Progenitor cell of endocrine pancreas (in vitro differentiated cells): ENCODE measurements around the gene MTHFD1L. TPM values are rescaled to one million over a fixed set of nuclear protein-coding genes. Genes with fewer than 3 reads are reported as not detected.
A peak's percentile ranks its signal among the peaks of the same experiment; 100 is the strongest.

ENCODE experiments used
- DNase-seq: peaks from one replicate; pipeline ENCODE4 v3.0.0; 2021; ENCODE audit warnings: low spot score; ENCODE audit not compliant: unreplicated experiment
- H3K27ac Mint-ChIP-seq: 2 replicates; pipeline ENCODE4 v1.8.0; 2021; ENCODE audit warnings: mild to moderate bottlenecking, moderate library complexity, mixed read lengths
- H3K27me3 Mint-ChIP-seq: 2 replicates; pipeline ENCODE4 v1.8.0; 2021; ENCODE audit warnings: mixed read lengths
- H3K36me3 Mint-ChIP-seq: 2 replicates; pipeline ENCODE4 v1.8.0; 2022; ENCODE audit warnings: mixed read lengths; ENCODE audit not compliant: insufficient read depth
- H3K4me1 Mint-ChIP-seq: 2 replicates; pipeline ENCODE4 v1.8.0; 2021; ENCODE audit warnings: low read depth, mixed read lengths
- H3K4me3 Mint-ChIP-seq: 2 replicates; pipeline ENCODE4 v1.8.0; 2021; ENCODE audit warnings: low read depth, mild to moderate bottlenecking, moderate library complexity, mixed read lengths
- H3K9me3 Mint-ChIP-seq: 2 replicates; pipeline ENCODE4 v1.8.0; 2021; ENCODE audit warnings: low read depth, mixed read lengths
- total RNA-seq: library from RNA; stranded (reverse); gene quantifications from 2 replicates; pipeline ENCODE4 v1.2.1, GENCODE V29; 2021
- TF ChIP-seq, protein P1 (sequence below): fragments of 200-600 bp; sonication (generic); IDR thresholded peaks from one replicate; pipeline ENCODE4 v1.5.0; 2021; ENCODE audit warnings: antibody characterized with exemption, mild to moderate bottlenecking; ENCODE audit not compliant: unreplicated experiment

MTHFD1L gene
- total RNA-seq, 1 donor from 2014 or later = 37.4 TPM

DNA sequence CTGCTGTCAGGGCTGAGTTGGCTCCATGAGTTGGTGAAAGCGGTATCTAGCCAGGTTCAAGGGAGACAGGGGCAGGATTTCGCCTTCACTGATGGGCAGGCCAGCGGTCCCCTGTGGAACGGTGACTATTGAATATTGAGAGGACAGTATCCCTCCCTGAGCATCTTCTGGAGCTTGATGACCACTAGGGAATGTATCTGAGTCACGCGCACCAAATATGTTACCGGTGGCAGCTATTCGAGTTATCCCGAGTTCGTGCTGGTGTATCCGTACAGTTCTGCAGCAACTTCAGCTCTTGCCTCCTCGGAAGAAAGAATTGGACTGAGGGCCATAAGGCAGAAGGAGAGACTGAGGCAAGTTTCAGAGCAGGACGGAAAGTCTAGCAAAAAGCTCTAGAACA is 24.8 kb downstream of the MTHFD1L start:
- Mint-ChIP-seq H3K27ac (no peak overlapping the region), H3K36me3 (peaks cover 18% of the 10 kb centered on the region), H3K27me3 (no peaks in the 10 kb centered on the region), H3K4me1 (no peaks in the 10 kb centered on the region), H3K4me3 (no peak overlapping the region), H3K9me3 (no peaks in the 10 kb centered on the region)
- DNase-seq = no peak
- TF ChIP-seq, protein P1, sequence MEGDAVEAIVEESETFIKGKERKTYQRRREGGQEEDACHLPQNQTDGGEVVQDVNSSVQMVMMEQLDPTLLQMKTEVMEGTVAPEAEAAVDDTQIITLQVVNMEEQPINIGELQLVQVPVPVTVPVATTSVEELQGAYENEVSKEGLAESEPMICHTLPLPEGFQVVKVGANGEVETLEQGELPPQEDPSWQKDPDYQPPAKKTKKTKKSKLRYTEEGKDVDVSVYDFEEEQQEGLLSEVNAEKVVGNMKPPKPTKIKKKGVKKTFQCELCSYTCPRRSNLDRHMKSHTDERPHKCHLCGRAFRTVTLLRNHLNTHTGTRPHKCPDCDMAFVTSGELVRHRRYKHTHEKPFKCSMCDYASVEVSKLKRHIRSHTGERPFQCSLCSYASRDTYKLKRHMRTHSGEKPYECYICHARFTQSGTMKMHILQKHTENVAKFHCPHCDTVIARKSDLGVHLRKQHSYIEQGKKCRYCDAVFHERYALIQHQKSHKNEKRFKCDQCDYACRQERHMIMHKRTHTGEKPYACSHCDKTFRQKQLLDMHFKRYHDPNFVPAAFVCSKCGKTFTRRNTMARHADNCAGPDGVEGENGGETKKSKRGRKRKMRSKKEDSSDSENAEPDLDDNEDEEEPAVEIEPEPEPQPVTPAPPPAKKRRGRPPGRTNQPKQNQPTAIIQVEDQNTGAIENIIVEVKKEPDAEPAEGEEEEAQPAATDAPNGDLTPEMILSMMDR = no peak

DNA sequence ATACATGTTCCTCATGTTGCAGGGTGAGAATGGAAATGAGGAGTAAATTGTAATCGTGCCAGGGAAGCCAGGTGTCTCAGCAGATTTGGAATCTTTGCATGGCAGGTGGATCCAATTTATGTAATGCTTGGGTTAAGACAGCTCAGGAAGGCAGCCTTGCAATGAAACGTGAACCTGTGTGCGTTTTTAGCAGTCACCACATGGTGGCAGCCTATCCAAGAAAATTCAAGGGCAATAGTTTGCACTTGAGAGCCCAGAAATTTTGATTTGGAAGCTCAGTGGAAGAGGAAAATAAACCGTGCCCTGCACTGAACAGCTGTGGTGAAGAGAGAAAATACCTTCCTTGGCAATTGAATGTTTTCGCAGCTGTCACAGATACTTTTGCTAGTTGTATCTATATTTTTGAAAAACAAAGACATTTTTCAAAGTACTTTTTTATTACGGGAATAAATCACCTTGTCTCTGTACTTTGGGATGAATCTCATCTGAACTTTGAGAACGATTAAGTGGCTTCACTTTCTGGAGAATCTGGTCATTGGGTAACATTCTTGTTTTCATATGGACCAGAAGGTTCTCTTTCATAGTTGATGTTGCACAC is 26.5 kb downstream of the MTHFD1L start:
- Mint-ChIP-seq H3K36me3 (peaks cover 11% of the 10 kb centered on the region), H3K4me1 (no peaks in the 10 kb centered on the region), H3K27me3 (no peaks in the 10 kb centered on the region), H3K9me3 (no peaks in the 10 kb centered on the region), H3K27ac (no peak overlapping the region), H3K4me3 (no peak overlapping the region)
- DNase-seq = peak; percentile 46
- TF ChIP-seq, protein P1 = peak; percentile 83

DNA sequence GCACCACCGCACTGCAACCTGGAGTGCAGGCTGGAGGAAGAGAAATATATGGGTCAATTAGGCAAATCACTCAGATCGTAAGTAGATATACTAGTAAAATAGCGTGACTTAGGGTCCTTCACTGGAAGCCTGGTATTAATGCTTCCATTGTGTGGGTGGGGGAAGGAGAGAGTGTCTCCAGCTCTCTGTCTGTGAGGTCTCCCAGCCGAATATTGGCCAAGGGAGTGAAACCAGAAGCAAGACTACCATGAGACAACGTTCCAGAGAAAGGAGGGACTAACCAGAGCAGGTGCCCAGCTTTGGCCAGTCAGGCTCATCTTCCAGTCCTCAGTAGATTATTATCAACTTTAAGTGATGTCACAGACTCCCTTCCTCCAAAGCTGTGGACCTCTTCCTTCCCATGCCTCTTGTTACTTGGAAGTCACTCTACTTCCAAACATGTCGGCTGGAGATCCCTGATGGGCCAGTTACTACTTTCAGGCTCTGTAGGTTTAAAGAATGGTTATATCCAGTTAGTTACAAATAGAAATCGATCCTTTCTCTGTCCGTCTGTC is 28.8 kb downstream of the MTHFD1L start:
- Mint-ChIP-seq H3K9me3 (no peaks in the 10 kb centered on the region), H3K27ac (no peak overlapping the region), H3K4me3 (no peak overlapping the region), H3K4me1 (no peaks in the 10 kb centered on the region), H3K36me3 (peaks cover 5% of the 10 kb centered on the region), H3K27me3 (no peaks in the 10 kb centered on the region)
- TF ChIP-seq, protein P1 = no peak
- no peak for DNase-seq

DNA sequence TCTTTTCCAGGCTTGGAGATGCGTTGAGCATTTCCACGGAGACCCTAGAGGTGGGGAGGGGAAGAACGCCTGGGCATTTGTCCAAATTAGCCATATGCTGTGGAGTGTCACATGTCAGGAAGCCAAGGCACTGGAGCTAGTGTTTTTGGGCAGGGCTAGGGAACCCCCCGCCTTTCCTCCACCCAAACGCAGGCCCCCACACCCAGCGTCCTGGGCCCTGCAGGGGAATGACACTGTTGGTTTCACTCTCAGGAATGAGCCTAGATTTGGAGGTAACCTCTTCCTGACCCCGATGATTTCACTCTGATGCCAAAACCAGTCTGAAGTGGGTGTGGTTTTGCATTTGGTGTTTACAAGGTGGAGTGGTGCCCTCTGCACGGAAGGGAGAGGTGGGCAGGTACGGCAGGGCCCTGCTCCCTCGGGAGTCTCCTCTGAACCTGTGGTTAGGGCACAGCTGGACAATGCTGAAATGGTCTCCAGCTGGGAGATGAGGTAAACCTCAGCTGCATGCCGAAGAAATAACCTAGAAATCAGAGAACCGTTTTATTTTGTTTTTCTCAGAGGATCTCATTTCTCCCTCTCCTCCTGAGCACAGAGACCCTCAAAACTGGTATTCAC is 29.5 kb downstream of the MTHFD1L start:
- H3K4me1 Mint-ChIP-seq = no peaks in the 10 kb centered on the region
- TF ChIP-seq, protein P1 = no peak
- H3K9me3 Mint-ChIP-seq = no peaks in the 10 kb centered on the region
- no peak overlapping the region for H3K4me3 Mint-ChIP-seq
- no peak overlapping the region for H3K27ac Mint-ChIP-seq
- H3K36me3 Mint-ChIP-seq = peaks cover 5% of the 10 kb centered on the region
- H3K27me3 Mint-ChIP-seq = no peaks in the 10 kb centered on the region
- DNase-seq = no peak

DNA sequence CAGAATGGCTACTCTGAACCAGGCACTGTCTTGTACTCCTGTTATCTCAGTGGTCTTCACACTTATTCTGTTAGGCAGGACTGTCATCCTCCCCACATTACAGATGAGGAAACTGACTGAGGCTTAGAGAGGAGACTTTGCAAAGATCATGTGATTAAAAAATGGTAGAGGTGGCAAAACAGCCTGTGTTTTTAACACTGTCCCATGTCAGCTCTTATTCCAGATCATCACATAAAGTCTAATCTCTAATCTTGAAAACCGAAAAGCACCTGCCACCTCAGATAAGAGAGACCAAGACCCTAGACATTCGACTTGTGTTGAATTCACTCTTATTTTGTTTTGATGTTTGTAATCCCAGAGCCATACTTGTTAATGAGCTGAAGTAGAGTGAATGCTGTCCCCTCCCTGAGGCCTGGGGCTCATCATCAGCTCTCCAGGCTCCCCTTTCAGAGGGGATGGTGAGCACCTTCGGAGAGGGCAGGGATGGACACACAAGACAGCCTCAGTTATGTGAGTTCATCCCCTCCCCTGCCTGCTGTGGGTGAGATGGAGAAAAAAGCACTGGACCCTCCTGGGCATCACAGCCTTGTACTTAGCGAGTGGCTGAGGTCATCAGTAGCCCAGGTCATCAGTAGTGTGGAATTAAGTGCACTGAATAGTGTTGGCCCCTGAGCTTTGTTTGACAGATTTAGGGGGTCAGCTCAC is 30.6 kb downstream of the MTHFD1L start:
- no peaks in the 10 kb centered on the region for H3K27me3 Mint-ChIP-seq
- H3K4me3 Mint-ChIP-seq = no peak overlapping the region
- DNase-seq = no peak
- no peak overlapping the region for H3K27ac Mint-ChIP-seq
- TF ChIP-seq, protein P1 = no peak
- no peaks in the 10 kb centered on the region for H3K9me3 Mint-ChIP-seq
- H3K4me1 Mint-ChIP-seq = no peaks in the 10 kb centered on the region
- H3K36me3 Mint-ChIP-seq = peaks cover 8% of the 10 kb centered on the region
